Activated T-cell treated with anti-CD3 and anti-CD28 coated beads, Interleukin-2, amount 50 U/mL, for 1 hour (primary cell): ENCODE data around the gene EXOC4.

Experiments used
- DNase-seq: peaks from one replicate; pipeline ENCODE4 v3.0.0-alpha.2; 2020

Gene EXOC4

DNA sequence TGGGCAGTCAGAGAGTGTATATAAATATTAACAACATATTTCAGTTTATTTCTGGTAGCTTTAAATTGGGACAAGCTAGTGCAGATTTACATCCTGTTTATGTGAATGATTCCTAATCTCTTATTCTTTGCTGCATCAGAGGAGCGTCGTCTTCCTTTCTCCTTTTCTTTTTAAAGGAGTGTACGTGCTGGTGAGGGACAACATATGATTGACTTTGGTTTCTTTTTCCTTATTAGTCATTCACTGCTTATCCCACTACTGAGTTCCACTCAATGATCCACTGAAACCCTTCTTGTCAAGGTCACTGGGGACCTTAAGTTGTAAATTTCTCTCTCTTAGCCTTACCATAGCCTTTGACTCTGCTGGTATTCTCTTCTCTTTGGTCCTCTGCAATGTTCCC lies 116.3 kb downstream of the EXOC4 start:
- DNase-seq = no peak

DNA sequence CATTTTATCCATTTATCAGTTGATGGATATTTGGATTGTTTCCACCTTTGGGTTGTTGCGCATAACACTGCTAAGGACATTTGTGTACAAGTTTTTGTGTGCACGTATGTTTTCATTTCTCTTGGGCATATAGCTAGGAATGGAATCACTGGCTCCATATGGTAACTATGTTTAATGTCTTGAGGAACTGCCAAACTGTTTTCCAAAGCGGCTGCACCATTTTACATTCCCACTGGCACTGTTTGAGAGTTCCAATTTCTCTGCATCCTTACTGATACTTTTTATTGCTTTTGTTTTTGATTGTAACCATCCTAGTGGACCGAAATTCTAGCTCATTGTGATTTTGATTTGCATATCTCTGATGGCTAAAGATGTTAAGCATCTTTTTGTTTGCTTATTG lies 118.7 kb downstream of the EXOC4 start:
- no peak for DNase-seq

DNA sequence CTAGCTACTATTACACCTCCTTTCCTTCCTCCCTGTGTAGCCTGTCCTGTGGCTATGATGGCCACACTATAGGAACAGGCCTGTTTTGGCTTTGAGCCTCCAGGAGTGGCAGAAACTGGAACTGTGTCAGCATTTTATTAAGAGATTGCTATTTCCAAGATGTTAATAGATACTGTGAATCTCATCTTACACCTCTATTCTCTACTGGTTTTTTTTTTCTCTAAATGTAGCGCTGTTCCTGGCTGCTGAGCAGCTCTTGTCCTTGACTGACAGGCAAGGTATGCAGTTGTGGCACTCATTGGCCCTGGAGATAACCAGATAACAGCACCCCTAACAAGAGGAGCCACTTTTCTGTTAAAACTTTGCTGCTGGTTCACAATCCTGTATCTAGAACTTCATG lies 119.5 kb downstream of the EXOC4 start:
- no peak for DNase-seq

DNA sequence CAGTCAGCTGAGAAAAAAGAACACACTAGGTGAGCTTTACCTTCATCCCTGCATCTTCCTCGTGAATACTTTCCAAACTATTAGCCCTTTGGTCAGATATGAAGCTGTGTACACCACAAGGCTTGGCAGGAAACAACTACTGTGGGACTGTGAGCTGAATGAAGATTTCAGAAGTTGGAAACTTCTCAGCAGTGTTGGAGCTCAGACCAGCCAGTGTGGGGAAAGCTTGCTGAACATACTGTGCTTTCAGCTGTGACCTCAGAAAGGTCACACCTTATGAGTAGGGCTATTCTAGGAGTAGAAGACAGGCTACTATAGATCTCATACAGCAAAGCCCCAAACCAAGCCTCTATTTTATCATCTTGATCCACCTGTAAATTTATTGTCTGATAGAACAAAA lies 123.6 kb downstream of the EXOC4 start:
- no peak for DNase-seq

DNA sequence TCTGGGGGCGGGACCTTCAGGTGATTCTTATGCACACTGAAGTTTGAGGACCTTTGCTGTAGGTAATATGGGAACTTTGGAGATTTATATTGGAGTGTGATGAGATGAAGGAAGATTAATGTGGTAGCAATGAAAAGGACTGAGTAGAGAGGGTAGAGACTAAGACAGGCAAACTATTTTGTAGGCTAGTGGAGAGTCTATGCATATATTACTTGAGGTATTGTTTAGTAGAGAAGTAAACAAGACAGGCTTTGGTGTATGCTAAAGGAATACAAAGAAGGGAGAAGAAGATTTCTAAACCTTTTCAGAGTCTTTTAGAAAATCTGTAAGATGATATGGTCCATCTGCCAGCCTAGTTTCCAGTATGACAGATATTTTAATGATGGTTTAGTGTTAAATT lies 129.1 kb downstream of the EXOC4 start:
- no peak for DNase-seq

DNA sequence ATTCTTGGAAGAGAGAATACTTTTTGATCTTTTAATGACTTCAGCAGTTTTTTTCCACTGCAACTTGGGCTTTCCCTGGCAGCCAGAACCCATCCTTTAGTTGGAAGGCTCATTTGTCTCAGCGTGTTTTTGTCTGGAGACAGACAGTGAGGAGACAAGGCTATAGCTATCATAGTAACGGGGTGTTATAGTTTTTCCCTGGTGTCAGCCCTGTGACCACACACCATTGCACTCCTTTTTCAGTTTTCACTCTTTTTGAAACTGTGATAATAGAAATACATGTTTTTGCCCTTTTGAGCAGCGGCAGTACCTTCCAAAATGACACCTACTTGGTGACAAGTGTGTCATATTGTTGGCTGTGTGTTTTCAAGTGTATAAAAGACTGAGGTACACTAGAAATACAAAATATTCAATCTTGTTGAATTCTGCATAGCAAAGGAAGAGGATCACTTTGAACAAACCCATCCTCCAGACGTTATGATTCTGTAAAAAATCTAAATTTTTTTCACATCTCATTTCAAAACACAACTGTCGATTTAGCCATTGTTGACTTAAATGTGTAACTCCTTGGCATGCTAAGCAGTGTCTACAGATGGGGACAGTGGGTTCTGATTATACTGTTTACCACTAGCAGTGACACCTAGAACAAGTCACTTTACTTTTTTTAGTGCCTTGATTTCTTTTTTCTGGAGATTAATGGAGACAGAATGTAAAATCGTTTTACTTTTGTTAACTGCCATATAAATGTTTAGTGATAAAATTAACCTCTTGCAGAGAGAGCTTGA lies 130.1 kb downstream of the EXOC4 start:
- no peak for DNase-seq

DNA sequence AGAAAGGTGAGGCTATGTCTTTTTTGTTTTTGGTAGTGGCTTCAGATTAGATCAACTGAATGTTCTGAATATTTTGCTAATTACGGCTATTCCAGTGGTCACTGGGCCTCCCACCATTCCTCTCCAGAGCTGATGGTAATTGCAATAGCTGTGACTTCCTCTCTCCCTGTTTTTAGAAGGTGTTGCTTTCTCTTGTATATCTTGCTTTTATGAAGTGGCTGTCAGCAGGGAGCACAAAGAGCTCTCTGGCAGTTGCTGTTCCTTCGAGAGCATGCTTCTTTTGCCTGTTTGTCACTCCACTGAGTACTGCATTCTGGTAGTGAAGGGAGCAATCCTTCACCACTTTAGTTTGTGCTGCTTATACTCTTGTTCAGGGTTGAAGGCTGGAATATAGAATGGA lies 133.3 kb downstream of the EXOC4 start:
- DNase-seq = no peak

DNA sequence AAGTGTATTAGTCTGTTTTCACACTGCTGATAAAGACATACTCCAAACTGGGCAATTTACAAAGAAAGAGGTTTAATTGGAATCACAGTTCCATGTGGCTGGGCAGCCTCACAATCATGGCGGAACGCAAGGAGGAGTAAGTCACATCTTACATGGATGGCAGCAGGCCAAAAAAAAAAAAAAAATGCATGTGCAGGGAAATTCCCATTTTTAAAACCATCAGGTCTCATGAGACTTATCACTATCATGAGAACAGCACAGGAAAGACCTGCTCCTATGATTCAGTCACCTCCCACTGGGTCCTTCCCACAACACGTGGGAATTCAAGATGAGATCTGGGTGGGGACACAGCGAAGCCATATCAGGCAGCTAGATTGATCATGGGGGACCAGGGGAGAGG lies 136.8 kb downstream of the EXOC4 start:
- DNase-seq = no peak

DNA sequence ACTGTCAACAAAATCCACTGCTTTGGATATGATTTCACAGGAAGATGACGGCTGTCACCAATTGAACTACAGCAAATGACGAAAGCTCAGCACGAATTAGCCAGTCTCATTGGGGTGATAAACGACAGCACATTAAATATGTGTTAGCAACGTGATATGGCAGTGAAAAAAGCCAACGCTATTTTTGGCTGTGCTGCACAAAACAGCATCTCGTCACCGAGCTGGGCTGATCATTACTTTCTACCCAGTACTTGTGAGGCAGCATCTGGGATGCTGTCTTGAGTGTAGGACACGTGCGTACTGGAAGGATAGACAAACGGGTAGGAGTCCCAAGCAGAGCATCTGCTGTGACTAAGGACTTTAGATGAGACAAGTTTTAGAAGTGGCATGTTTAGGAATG lies 138.3 kb downstream of the EXOC4 start:
- no peak for DNase-seq

DNA sequence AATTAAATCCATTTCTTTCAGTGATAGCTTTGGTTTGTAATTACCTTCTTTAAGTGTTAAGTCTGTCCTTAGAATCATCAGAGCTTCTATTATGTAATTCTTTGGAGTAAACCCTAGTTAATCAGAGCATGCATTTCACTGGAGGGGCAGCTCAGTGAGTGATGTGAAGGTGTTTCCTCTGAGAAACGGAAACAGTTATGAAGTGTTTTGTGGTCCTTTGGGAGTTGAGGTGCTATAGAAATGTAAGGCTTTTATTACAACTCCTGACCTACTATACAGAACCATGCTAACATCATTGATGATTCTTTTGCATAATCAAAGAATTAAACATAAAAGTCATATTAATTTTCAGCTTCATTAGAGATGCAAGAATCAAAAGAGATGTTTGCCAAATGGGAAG lies 141.5 kb downstream of the EXOC4 start:
- DNase-seq = no peak

DNA sequence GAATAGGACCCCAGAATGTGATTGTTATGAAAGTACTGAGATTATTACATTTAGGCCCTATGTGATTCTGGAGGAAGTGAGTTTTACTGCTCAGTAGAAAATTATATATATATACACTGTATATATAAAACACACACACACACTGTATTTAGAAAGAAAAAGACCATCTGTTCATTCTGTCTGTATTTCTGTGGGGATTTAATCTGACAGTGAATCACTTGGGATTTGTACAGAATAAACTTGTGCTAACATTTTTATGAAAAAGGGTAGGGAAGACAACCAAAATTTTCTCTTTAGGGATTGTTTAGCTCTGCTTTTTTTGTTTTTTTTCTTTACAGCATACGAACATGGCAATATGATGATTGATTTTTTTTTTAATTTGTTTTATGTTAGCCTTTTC lies 142.7 kb downstream of the EXOC4 start:
- DNase-seq = no peak

DNA sequence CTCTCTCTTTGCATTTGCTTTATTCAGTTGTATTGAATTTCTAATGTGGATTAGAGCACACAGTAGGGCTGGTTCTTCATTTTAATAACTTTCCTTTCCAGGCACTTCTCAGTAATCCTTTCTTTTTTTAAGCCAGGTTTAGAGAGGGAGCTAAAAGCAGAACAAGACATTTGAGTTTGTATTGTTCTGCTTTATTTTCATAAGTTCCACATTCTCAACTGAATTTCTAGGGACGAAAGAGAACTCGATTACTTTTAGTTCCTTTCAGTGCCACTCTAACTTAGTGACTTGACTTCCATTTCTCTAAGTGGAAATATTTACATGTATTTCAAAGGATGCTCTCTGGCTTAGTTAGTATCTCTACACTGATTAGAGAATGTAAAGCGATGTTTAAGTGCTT lies 145.6 kb downstream of the EXOC4 start:
- no peak for DNase-seq

DNA sequence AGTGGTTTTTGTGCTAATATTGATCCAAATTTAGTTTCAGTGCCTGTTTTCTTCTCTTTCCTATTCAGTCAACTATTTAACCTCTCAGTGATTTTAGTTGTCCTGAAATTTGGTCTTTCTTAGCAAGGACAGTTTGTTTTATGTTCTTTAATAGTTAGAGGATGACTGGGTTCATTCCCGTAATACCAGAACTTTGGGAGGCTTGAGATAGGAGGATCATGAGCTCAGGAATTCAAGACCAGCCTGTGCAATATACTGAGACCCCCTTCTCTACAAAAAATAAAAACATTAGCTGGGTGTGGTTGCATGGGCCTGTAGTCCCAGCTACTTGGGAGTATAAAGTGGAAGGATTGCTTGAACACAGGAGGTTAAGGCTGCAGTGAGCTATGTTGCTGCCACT lies 148.3 kb downstream of the EXOC4 start:
- no peak for DNase-seq

DNA sequence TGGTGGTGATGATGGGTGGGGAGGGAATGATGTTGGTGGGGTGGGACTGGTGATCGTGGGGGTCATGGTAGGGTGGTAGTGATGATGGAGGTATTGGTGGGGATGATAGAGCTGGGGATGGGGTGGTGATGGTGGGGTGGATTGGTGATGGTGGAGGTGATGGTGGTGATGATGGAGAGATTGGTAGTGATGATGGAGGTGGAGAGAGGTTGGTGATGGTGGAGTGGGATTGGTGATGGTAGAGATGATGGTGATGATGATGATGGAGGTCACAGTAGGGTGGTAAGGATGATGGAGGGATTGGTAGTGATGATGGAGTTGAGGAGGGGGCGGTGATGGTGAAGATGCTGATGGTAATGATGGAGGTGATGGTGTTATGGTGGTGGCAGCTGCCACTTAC lies 155.3 kb downstream of the EXOC4 start:
- DNase-seq = no peak

DNA sequence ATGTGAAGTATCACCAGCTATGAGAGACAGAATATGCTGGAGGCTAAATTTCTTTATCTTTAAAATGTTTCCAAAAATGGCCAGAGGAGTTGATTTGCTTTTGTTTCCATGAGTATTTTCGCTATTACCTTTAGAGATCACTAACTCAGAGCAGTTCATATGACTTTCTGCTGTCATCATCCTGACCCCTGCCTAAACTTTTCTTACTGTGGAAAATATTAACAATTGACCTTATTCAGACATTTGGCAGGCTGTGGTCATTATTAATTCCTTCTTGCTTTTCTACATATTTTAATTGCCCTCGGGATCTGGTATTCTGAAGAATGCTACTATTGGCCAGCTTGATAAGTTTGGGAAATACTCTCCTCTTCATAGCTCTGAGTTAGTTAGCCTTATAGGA lies 156.5 kb downstream of the EXOC4 start:
- no peak for DNase-seq

DNA sequence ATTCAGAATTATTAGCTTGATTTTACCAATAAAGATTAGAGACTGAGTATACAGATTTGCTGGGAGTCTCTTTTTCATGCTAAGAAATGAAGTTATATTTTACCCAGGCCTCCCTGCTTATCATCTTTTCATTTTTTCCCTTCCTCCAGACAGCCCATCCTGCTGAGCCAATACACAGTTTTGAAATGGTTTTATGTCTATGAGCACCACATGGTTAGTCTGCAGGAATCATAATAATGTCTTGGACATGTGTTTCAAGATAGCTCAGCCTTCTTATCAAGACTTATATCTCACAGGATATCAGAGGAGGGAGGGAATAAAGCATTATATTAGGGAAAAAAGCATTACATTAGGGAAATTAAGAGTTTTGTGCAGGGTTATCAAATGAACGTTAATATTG lies 157.1 kb downstream of the EXOC4 start:
- no peak for DNase-seq

DNA sequence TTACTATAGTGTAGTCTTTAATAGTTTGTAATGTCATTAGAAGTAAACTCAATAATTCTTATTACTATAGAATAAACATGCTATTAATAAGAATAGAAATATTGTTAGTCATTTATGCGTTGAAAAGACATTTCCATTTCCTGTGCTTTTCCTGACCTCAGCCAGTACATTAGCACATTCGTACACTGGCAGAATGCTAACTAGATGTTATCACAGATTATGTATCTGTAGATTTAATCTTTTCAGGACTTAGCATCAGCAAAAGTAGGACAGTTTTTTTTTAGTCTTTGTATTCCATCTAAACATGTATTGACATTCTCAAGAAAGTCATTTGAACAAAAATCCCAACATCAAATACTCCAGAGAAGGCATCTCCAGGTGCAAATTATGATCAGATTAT lies 158.5 kb downstream of the EXOC4 start:
- no peak for DNase-seq

DNA sequence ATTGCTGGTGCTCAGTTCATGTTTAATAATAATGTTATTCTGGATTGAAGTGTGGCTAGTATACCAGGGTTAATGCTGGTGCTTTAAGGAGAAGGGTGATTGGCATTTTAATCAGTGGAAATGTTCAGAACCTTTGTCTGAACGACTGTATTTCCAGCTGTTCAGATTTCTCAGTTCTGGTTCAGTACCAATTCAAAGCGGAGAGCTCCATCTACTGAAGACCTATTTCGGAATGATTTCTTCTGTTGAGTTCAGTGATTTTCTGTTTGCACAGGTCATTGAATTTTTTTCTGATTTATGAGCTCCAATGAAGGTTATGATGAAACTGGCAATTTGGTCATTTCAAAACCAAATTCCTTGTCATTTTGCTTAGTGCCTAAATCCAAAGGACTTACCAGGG lies 160.1 kb downstream of the EXOC4 start:
- DNase-seq = no peak

DNA sequence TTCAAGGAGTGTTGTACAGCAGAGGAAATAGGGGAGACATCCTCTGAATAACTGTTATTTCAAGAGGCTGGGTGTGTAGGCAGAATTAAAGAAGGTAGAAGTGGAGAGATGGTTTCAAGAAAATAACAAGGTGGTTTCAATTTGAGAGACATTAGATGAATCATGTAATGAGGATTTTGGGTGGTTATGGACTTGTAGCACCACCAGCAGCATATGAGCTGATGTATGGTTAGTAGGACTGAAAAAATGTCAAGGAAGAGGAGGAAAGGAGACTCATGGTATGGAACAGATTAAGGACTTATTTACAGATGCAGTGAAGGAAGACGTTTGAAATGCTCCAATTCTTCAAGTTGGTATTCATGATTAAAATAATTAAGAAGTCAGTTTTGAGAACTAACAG lies 166.2 kb downstream of the EXOC4 start:
- DNase-seq = no peak

DNA sequence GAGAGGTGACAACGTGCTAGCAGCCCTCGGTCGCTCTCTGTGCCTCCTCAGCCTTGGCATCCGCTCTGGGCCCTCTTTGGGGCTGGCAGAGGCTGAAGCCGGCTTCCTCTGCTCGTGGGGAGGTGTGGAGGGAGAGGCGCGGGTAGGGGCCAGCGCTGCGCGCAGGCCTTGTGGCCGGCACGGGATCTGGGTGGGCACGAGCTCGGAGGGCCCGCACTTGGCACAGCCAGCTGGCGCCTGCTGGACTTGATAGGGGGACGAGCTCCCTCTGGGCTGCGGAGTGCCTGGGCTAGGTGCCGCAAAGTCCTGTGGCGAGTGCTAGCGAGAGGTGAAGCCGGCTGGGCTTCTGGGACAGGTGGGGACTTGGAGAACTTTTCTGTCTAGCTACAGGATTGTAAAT lies 170.7 kb downstream of the EXOC4 start:
- no peak for DNase-seq

DNA sequence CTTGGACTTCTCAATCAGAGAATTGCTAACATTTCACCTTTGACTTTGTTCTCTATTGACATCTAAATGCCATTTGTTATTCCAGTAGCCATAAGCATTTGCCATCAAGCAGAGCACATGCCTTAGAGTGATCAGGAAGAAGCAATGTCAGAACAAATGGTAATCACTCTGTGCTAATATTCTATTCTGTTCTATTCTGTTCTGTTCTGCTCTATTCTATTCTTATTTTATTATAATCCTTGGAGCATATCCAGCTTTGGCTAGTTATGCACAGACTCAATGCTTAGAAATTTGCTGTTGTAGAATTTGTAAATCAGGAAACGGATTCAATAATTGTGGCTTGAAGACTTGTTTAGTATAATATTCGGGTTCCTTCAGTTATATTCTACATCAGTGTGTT lies 175.4 kb downstream of the EXOC4 start:
- DNase-seq = no peak

DNA sequence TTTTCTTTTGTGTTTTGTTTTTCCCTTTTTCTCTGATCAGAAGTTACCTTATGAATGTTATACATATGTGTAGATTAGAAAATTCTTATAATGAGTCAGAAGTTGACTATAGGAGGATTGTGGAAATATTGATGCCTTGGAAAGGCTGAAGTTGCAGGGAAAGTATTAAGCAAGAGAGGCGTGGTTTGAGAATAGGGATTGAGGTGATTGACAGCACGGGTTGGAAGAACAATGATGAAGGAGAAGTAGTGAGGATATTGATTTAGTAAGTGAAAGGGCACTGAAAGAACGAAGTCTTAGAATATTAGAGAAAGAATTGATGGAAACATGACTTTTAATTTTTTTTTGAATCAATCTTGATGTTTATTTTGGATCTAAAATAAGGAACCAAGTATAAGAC lies 176.0 kb downstream of the EXOC4 start:
- DNase-seq = no peak

DNA sequence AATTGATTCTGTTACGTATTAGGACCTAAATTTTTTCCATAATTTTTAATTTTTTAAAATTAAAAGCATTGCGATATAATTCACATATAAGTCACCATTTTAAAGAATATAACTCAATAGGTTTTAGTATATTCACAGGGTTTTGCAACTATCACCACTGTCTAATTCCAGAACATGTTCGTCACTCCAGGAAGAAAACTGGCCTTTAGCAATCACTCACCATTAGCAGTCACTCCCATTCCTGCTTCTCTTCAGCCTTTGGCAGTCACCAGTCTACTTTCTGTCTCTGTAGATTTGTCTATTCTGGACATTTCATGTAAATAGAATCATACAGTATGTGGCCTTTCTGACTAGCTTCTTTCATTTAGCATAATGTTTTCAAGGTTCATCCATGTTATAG lies 176.5 kb downstream of the EXOC4 start:
- DNase-seq = no peak

DNA sequence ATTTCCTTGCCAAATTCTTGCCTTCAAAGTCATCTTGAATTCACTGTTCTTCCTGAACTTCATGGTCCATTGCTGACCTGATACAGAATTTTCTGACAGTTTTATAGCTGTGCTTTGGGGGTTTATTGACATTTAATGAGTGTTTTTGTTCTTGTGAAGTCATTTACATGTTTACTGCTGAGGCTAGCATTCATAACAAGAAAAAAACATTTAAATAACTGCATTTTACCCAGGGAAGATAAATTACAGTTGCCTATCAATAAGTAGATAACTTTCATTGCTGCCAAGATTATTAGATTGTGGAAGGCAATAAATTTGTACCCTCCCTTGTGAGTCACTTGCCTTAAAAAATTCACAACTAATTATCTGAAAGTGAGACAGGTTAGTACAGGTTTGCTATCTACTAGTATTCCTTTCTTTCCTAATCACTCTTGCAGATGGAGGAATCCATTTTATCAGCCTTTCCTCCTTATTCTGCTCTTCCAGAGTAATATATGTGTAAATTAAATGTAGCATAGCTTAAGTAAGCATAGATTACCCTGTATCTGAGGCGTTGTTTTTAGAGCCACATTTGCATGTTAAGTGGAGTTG lies 178.4 kb downstream of the EXOC4 start:
- no peak for DNase-seq

DNA sequence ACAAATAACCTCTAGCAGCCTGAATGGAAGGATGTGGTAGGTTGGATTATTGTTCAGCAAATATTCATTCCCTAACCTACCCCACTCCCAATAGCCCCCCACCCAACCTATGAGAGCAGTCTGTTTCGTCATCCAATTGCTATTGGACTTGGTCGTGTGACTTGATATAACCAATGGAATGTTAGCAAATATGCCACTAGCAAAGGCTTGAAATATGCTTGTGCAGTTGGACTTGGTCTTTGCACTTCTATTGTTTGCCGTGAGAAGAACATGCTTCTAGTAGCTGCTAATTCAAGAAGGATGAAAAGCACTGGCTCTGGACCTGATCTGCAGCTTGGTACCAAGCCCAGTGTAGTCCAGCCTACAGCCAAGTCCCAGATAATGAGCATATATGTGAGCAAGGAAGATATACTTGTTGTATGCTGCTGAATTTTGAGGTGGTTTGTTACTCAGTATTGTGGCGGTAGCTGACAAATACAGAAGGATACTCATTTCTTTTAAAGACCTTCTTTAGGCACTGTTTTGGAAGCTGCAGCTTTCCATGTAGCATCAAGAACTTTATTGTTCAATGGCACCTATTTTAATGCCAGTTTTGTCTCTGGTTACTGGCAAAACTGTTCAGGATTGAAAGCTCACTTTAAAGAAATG lies 180.4 kb downstream of the EXOC4 start:
- DNase-seq = no peak
